HEK293T (cell line): ENCODE measurements around the gene MYO5C.

Experiments used
- ARNT ChIP-seq: fragments of 450-650 bp; IDR thresholded peaks from 2 replicates; pipeline ENCODE4 v1.6.1; 2017; ENCODE audit warnings: mild to moderate bottlenecking
- ELF4 ChIP-seq: fragments of 450-650 bp; IDR thresholded peaks from 2 replicates; pipeline ENCODE4 v1.6.1; 2017; ENCODE audit warnings: antibody characterized with exemption
- FOXA1 ChIP-seq: fragments of 450-650 bp; IDR thresholded peaks from 2 replicates; pipeline ENCODE4 v1.6.1; 2016; ENCODE audit warnings: mild to moderate bottlenecking
- FOXM1 ChIP-seq: fragments of 450-650 bp; IDR thresholded peaks from 2 replicates; pipeline ENCODE4 v1.6.1; 2017; ENCODE audit warnings: mild to moderate bottlenecking, borderline replicate concordance
- NFRKB ChIP-seq: fragments of 450-650 bp; IDR thresholded peaks from 2 replicates; pipeline ENCODE4 v1.6.1; 2016; ENCODE audit warnings: mild to moderate bottlenecking, moderate library complexity
- SP1 ChIP-seq: fragments of 450-650 bp; IDR thresholded peaks from 2 replicates; pipeline ENCODE4 v1.6.1; 2017
- SUZ12 ChIP-seq: fragments of 450-650 bp; IDR thresholded peaks from 2 replicates; pipeline ENCODE4 v1.6.1; 2016; ENCODE audit warnings: mild to moderate bottlenecking
- TARDBP ChIP-seq: fragments of 450-650 bp; IDR thresholded peaks from 2 replicates; pipeline ENCODE4 v1.6.1; 2016

- no peak for TF ChIP-seq ARNT
- TF ChIP-seq FOXM1, result no peak
- TF ChIP-seq NFRKB, result no peak
- no peak for TF ChIP-seq ELF4
- no peak for TF ChIP-seq TARDBP
- TF ChIP-seq FOXA1, result no peak
- TF ChIP-seq SP1, result no peak
- no peak for TF ChIP-seq SUZ12
Measured at GRCh38 chr15:52331490-52332240, 36.1 kb upstream of the MYO5C start.
